SHP77 (cell line): ENCODE results near the gene OLFML3.
"Not testable (repeated sequence)": the region's sequence is repeated elsewhere in the genome, so short reads cannot be mapped to it uniquely, and the experiment has no call there.

Experiments
- DNase-seq, 2 experiments: peaks; one replicate each; lab custom pipeline; 2025; lab: John Stamatoyannopoulos, UW

OLFML3 gene

DNA sequence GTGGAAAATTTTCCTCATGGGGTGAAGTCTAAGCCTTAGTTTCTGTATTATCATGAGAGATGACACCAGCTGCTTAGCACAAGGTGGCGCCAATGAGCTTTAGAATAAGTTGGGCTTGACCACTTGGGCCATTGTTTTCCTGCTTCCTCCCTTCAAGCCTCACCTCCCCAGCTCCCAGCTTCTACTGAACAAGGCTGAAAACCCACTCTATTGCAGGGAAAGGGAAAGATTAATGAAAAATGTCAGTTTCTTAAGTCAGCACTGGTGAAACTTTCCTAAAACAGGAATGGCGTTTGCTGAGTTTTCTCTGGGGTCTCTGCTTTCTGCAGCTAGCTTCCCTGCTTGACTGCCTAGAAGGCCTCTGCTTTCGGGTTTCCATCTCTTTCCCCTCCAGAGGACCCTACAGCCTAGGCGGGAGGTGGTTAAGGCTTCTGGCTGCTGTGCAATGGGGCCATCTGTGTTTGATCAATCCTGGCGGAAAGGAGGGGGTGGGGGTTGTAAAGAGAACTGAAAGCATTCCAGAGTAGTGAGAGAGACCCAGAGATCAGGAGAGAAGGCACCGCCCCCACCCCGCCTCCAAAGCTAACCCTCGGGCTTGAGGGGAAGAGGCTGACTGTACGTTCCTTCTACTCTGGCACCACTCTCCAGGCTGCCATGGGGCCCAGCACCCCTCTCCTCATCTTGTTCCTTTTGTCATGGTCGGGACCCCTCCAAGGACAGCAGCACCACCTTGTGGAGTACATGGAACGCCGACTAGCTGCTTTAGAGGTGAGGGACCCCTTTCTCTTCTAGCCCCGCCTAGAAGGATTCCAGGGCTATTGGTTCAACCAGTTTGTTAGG lies at the start of gene OLFML3:
OLFML3 (plus strand) TSS at position 612 of the 840 bp plus-strand sequence; CDS start at position 655, 43 bp downstream.
- DNase-seq = peak; percentile 78 to 86

DNA sequence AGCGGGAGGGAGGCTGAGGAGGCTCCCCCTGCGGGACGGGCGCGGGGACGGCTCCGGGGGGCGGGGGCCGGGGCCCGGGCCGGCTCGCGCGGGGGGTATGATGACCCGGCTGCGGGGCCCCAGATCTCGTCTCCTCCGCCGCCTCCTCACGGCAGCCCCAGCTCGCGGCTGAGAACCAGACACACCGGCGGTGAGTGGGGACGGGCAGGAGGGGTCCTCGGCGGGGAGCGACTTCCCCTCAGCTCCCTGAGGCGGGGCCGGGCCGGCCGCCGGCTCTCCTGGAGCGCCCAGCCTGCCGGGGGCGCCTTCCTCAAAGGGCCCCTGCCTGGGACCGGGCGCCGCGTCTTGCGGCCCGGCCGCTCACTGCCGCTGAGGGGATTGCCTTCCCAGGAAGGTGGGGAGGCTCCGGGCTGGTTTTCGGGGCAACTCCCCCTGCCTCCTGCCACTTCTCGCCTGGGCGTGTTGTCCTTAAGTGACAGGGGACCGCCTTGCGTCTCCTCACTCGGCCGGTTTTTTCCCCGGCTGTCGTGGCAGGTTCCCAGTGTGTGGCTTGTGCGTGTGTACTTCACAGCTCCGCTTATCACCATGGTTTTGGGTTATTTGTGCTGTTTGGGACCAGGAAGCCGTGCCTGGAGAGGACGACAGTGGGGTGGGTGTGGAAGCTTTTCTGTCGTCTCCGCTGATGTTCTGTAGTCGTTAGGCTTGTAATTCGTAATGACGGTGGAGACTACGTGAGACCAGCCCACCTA lies 49.4 kb upstream of the OLFML3 start:
- DNase-seq = no peak

GRCh38 chr1:113930499-113931161 lies 48.6 kb upstream of the OLFML3 start:
- no peak for DNase-seq

DNA sequence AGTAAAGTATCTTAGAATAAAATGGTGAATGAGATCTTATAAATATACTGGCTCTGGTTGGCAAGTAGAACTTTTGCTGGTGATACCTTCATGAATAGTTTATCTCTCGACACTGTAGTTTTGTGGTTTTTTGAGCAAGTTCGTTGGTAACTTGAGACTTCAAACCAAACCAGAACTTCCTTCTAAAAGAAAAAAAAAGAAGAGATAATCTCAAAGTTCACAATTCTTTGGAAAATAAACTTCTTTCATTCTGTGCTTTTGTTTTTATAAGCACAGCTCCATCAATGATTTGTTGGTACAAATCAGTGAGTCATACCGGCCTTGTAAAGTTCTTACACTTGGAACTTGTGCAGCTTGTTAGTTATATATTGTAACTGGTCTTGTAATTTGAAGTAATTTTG lies 47.8 kb upstream of the OLFML3 start:
- DNase-seq = no peak

DNA sequence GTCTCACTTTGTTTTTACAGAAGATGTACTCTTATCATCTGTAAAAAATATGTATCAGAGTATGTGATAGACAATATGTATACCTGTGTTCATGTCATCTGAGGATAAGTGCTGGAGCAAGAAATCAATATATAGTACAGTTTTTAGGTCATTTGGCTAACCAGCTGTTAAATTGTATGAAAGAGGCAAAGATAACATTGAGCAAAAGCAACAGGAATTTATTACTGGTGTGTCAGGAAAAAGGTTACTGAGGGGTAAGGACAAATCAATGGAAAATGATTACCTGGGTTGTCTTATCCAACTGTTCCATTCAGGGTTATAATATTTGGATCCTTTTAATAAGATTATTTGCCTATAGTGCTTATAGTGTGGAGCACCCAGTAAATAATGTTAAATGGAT lies 45.3 kb upstream of the OLFML3 start:
- DNase-seq = no peak

- no peak for DNase-seq
Observed at GRCh38 chr1:113934511-113935055, 44.7 kb upstream of the OLFML3 start.

GRCh38 chr1:113935176-113935575 lies 44.1 kb upstream of the OLFML3 start:
- DNase-seq = no peak

DNA sequence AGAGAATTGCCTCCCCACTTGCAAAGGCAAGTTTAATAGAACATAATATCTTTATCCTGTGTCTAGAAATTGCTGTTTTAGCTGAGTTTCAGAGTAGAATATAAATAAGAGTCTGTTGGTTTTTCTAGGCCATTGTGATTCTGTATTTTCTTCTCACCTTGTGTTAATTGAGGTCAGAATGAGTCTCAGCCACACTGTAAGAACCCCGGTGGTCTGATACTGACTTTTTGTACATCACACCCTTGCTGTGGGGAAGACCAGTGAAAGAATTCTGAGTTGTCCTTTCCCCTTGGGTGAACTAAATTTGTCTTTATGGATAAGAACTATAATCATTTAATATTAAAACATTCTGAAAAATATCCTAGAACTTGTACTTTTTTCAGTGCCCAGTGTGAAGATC lies 43.3 kb upstream of the OLFML3 start:
- DNase-seq = no peak

DNA sequence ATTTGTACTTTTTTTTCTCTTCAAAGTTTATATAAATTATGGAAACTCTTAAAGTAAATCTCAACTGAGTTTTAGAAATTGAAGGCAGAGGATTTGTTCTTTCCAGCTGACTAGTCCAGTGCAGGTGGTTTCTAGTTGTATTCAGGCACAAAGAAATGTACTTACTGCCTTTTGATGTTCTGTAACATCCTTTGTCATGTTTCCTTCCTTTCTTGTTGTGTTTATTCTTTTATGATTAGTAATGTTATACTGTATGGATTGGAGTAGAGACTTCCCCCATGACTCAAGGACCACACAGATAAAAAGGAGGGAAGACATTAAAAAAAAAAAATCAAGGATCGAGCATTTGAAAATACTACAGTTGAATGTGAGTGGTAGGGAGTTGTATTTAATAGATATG lies 42.1 kb upstream of the OLFML3 start:
- DNase-seq = no peak

- no peak for DNase-seq
Observed at GRCh38 chr1:113938192-113938591, 41.1 kb upstream of the OLFML3 start.

GRCh38 chr1:113940365-113941244 lies 38.7 kb upstream of the OLFML3 start:
- no peak for DNase-seq

DNA sequence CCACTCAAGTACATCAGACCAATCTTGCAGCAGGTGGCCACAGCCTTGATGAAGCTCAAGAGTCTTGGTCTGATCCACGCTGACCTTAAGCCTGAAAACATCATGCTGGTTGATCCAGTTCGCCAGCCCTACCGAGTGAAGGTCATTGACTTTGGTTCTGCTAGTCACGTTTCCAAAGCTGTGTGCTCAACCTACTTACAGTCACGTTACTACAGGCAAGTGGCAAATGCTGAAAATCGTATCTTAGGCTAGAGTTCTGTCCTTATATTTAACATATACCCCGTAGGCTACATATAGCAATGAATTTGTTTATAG lies 38.1 kb upstream of the OLFML3 start:
- DNase-seq = no peak

DNA sequence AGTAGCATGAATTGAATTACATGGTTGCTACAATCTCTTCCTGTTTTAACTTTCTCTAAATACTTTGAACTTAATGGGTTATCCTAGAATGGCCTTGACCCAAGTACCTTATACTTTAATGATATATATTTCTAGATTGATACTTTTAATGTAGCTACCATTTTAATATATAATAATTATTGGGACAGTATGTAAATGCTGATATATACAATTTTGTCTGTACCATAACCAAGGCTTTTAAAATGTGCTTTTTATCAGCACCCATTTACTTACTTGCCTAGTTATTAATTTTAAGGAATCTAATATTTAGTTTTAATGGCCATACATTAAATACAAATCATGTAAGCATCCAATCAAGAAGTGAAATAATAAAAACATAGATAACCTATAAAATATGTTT lies 36.7 kb upstream of the OLFML3 start:
- no peak for DNase-seq

GRCh38 chr1:113943028-113943811 lies 36.1 kb upstream of the OLFML3 start:
- no peak for DNase-seq

- no peak for DNase-seq
Observed at GRCh38 chr1:113945329-113945728, 33.9 kb upstream of the OLFML3 start.

DNA sequence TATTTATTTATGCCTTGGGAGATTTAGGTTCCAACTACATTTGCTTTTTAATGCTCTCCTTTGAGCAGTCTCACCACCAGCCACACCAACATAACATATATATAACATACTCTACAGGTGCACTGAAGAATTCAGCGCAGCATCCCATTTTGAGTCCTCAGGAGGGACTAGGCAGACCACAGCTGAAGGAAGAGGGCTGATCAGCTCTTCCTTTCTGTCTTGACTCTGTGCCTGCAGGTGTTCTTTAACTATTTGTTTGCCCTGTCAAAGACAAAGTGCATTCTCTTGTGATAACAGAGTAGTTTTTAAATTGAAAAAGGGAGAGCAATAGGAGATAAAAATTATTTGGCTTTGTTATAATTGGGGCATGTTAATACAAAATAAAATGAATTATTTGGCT lies 33.2 kb upstream of the OLFML3 start:
- DNase-seq = no peak

GRCh38 chr1:113946678-113947387 lies 32.4 kb upstream of the OLFML3 start:
- no peak for DNase-seq

DNA sequence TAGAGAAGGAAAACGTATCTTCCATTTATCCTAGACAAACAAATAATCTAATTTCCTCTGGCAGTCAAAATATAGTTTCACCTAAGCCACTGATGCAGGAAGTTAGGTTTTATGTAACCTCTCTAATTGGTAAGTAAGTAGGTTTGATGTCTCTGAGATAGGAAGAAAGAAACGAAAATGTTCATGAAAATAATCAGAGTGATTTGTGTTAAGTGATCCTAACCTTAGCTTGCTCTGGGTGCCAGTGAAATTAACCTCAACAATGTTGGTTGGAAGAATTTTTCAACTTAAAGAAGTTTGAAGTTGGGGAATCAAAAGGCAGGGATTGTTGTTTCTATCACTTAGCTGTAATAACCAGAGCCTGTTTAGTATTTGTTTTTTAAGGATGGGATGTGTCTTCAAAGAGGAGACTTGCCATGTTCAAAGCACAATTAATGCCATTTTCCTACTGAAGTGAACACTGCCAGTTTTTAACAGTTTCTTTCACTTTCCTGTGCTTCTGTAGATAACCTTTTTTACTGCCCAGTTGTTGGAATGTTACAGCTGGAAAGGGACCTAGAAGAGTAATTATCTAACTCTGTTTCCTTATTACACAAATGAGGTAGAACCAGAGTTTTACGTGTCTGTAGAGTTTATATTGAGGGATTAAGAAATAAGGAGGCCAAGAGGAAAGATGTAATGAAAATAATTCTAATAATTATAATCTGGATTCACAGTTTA lies 31.7 kb upstream of the OLFML3 start:
- no peak for DNase-seq

DNA sequence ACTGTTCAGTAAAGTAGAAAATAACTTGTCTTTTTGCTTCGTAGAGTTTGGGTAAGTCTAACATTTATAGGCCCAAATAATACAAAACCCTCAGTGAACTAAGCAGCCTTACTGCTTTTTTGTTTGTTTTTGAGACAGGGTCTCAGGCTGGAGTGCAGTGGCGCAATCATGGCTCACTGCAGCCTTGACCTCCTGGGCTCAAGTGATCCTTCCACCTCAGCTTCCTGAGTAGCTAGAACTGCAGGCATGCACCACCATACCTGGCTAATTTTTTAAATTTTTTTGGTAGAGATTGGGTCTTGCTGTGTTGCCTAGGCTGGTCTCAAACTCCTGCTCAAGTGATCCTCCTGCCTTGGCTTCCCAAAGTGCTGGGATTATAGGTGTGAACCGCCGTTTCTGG lies 31.1 kb upstream of the OLFML3 start:
- not testable (repeated sequence) for DNase-seq

DNA sequence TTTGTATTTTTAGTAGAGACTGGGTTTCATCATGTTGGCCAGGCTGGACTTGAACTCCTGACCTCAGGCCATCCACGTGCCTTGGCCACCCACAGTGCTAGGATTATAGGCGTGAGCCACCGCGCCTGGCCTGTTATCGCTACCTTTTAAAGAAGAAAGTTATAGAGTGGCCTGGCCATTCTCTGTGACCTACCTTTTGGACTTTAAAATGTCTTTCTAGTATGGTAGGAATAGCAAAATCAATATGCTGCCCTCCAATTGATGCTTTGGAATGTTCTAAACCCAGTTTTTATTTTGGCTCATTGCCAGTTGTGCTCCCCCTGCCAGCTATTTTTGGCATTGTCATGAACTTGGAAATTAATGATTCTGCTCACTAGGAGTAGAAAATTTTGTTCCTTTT lies 30.3 kb upstream of the OLFML3 start:
- DNase-seq = no peak
